HG02981 (cell line): ENCODE data around the gene IDNK.

Source experiments
- ATAC-seq: cut with Tn5 transposase; IDR thresholded peaks from one replicate; pipeline ENCODE4 v1.9.1; 2021; ENCODE audit warnings: mild to moderate bottlenecking, moderate library complexity; ENCODE audit not compliant: unreplicated experiment

The IDNK gene

GRCh38 chr9:83681490-83681889 lies 58.5 kb downstream of the IDNK start:
- no peak for ATAC-seq

- no peak for ATAC-seq
These were observed 66.0 kb downstream of the IDNK start for GRCh38 chr9:83688921-83689320.

- no peak for ATAC-seq
These were observed 68.5 kb downstream of the IDNK start for GRCh38 chr9:83691492-83691891.
